HCT116 (cell line): ENCODE data around the gene SUPT3H. TPM values are rescaled to one million over a fixed set of nuclear protein-coding genes. Genes with fewer than 3 reads are reported as not detected.

Experiments used
- ATAC-seq: fragments of 200-7000 bp; cut with Tn5 transposase; 2 replicates; pipeline ENCODE4 v1.9.1; 2020; ENCODE audit warnings: mild to moderate bottlenecking, moderate library complexity
- BruUV-seq: library from RNA; stranded (reverse); fragments of 400-500 nt; replicated peaks from 2 replicates; lab custom pipeline; 2021; lab: Mats Ljungman, UMichigan
- CTCF ChIA-PET: fragments of 300-600 bp; sonication (Branson Sonifier 250); formaldehyde crosslinking; loops from one replicate; lab custom pipeline; 2021; ENCODE audit warnings: antibody characterized with exemption; lab: Charles Lee
- POLR2A ChIA-PET: fragments of 300-600, 350-600 bp; sonication (Branson Sonifier 250); formaldehyde crosslinking; loops from one replicate; lab custom pipeline; 2021; ENCODE audit warnings: antibody characterized with exemption; lab: Charles Lee
- RAD21 ChIA-PET, 2 experiments: fragments of 300-600 bp; sonication (Branson Sonifier 250); formaldehyde crosslinking; loops; one replicate each; lab custom pipeline; 2023; ENCODE audit warnings: low total read pairs in 2 of 2; ENCODE audit not compliant: uncharacterized antibody in 2 of 2, unreplicated experiment in 2 of 2, low non-redundant PET in 1 of 2; lab: Charles Lee
- DNase-seq: peaks from one replicate; pipeline ENCODE4 v3.0.0-alpha.2; 2010; ENCODE audit warnings: low read depth, low spot score
- H2AFZ ChIP-seq: fragments of 200-600 bp; shearing (Covaris generic), sonication (generic); 2 replicates; pipeline ENCODE4 v1.6.1; 2017; ENCODE audit warnings: low read depth, mixed run types, mixed read lengths, antibody characterized with exemption, low read length; ENCODE audit not compliant: poor library complexity, severe bottlenecking
- H3K27ac ChIP-seq: 2 replicates; pipeline ENCODE4 v1.5.1; 2012; ENCODE audit warnings: low read depth, low read length
- H3K27me3 ChIP-seq: fragments of 200-600 bp; sonication (generic); 2 replicates; pipeline ENCODE4 v1.6.1; 2016; ENCODE audit warnings: mixed run types, low read length, mixed read lengths; ENCODE audit not compliant: insufficient read depth
- H3K36me3 ChIP-seq, 2 experiments: fragments of 200-500 bp in 1 of 2; fragments of 200-600 bp in 1 of 2; sonication (Bioruptor generic) in 1 of 2; sonication (generic) in 1 of 2; 2 replicates each; pipeline versions ENCODE4 v1.5.1 to v1.6.1; 2014 to 2016; ENCODE audit warnings: low read length in 2 of 2, inconsistent platforms in 1 of 2, mixed read lengths in 1 of 2, mixed run types in 1 of 2; ENCODE audit not compliant: insufficient read depth in 2 of 2, control insufficient read depth in 1 of 2
- H3K4me1 ChIP-seq, 2 experiments: fragments of 200-600 bp in 1 of 2; sonication (generic) in 1 of 2; 2 replicates each; pipeline versions ENCODE4 v1.5.1 to v1.6.1; 2012 to 2017; ENCODE audit warnings: low read length in 2 of 2, inconsistent platforms in 1 of 2, mild to moderate bottlenecking in 1 of 2, mixed read lengths in 1 of 2, mixed run types in 1 of 2, moderate library complexity in 1 of 2; ENCODE audit not compliant: insufficient read depth in 2 of 2, control insufficient read depth in 1 of 2
- H3K4me2 ChIP-seq: fragments of 200-600 bp; sonication (generic); 2 replicates; pipeline ENCODE4 v1.6.1; 2017; ENCODE audit warnings: mixed run types, low read length, mixed read lengths
- H3K4me3 ChIP-seq, 2 experiments: fragments of 200-600 bp in 1 of 2; sonication (generic) in 1 of 2; replicated peaks in 1 of 2; 2 replicates each; pipeline ENCODE4 v1.5.1; 2011 to 2016; ENCODE audit warnings: low read length in 2 of 2, control low read depth in 1 of 2, low read depth in 1 of 2, mild to moderate bottlenecking in 1 of 2, mixed read lengths in 1 of 2, mixed run types in 1 of 2
- H3K79me2 ChIP-seq: fragments of 200-600 bp; sonication (generic); 2 replicates; pipeline ENCODE4 v1.6.1; 2017; ENCODE audit warnings: mild to moderate bottlenecking, mixed run types, low read length, moderate library complexity, mixed read lengths; ENCODE audit not compliant: insufficient read depth
- H3K9ac ChIP-seq: fragments of 200-600 bp; sonication (generic); 2 replicates; pipeline ENCODE4 v1.6.1; 2016; ENCODE audit warnings: low read length, mixed read lengths
- H3K9me2 ChIP-seq: fragments of 200-600 bp; sonication (generic), shearing (Covaris generic); 2 replicates; pipeline ENCODE4 v1.6.1; 2017; ENCODE audit warnings: mixed run types, mild to moderate bottlenecking, moderate library complexity; ENCODE audit not compliant: insufficient read depth
- H3K9me3 ChIP-seq, 2 experiments: fragments of 200-500 bp in 1 of 2; fragments of 200-600 bp in 1 of 2; sonication (Bioruptor generic) in 1 of 2; sonication (generic) in 1 of 2; 2 replicates each; pipeline ENCODE4 v1.6.1; 2014 to 2017; ENCODE audit warnings: low read length in 2 of 2, mixed read lengths in 2 of 2, inconsistent platforms in 1 of 2, low read depth in 1 of 2, mild to moderate bottlenecking in 1 of 2, mixed run types in 1 of 2, moderate library complexity in 1 of 2; ENCODE audit not compliant: control insufficient read depth in 1 of 2, insufficient read depth in 1 of 2
- H4K20me1 ChIP-seq: fragments of 200-600 bp; sonication (generic), shearing (Covaris generic); 2 replicates; pipeline ENCODE4 v1.6.1; 2017; ENCODE audit warnings: mixed run types, mild to moderate bottlenecking, moderate library complexity; ENCODE audit not compliant: insufficient read depth
- CBX3 ChIP-seq: IDR thresholded peaks from 2 replicates; pipeline ENCODE4 v1.6.1; 2012; ENCODE audit warnings: low read depth
- CEBPB ChIP-seq: IDR thresholded peaks from 2 replicates; pipeline ENCODE4 v1.6.1; 2012; ENCODE audit warnings: low read depth
- ELF1 ChIP-seq: IDR thresholded peaks from 2 replicates; pipeline ENCODE4 v1.6.1; 2012; ENCODE audit warnings: low read depth, borderline replicate concordance
- EZH2 ChIP-seq: fragments of 200-600 bp; sonication (generic); IDR thresholded peaks from 2 replicates; pipeline ENCODE4 v1.6.1; 2017; ENCODE audit warnings: antibody characterized with exemption, mixed run types
- POLR2A ChIP-seq: IDR thresholded peaks from 2 replicates; pipeline ENCODE4 v1.7.0; 2011; ENCODE audit warnings: borderline replicate concordance; ENCODE audit not compliant: insufficient read depth, insufficient read length; ENCODE audit errors: extremely low read depth
- SRF ChIP-seq: IDR thresholded peaks from 2 replicates; pipeline ENCODE4 v1.6.1; 2012; ENCODE audit warnings: low read depth
- TCF7L2 ChIP-seq: IDR thresholded peaks from 2 replicates; pipeline ENCODE4 v1.7.0; 2011; ENCODE audit warnings: borderline replicate concordance, inconsistent platforms; ENCODE audit not compliant: insufficient read depth, insufficient read length; ENCODE audit errors: extremely low read depth
- YY1 ChIP-seq: IDR thresholded peaks from 2 replicates; pipeline ENCODE4 v1.6.1; 2011; ENCODE audit warnings: low read length, low read depth, moderate library complexity, mild to moderate bottlenecking; ENCODE audit not compliant: insufficient replicate concordance; ENCODE audit errors: extremely low read depth
- intact Hi-C: fragments of 100-400 bp; cut with micrococcal nuclease; formaldehyde crosslinking; loops from 2 replicates; pipeline ENCODE4 v1.10.0; 2022
- total RNA-seq: library from RNA; stranded (reverse); gene quantifications from one replicate; pipeline ENCODE4 v1.2.1, GENCODE V29; 2021; ENCODE audit not compliant: unreplicated experiment
- TF ChIP-seq, protein P1 (sequence below): IDR thresholded peaks from 2 replicates; pipeline ENCODE4 v1.6.1; 2012; ENCODE audit warnings: low read depth
- TF ChIP-seq, protein P2 (sequence below), 3 experiments: fragments of 200-600 bp in 1 of 3; sonication (generic) in 1 of 3; IDR thresholded peaks in 2 of 3; conservative IDR thresholded peaks in 1 of 3; 2 replicates each; pipeline ENCODE4 v1.5.1; 2012 to 2017; ENCODE audit warnings: low read depth in 2 of 3, low read length in 2 of 3, antibody characterized with exemption in 1 of 3, borderline replicate concordance in 1 of 3, control low read depth in 1 of 3, mild to moderate bottlenecking in 1 of 3, mixed read lengths in 1 of 3, mixed run types in 1 of 3, moderate library complexity in 1 of 3; ENCODE audit not compliant: insufficient read depth in 1 of 3

Gene SUPT3H
- total RNA-seq, 1 experiment from 2014 or later = 7.4 TPM

- no peak for TF ChIP-seq CEBPB
- no peak for TF ChIP-seq EZH2
- TF ChIP-seq TCF7L2 = no peak
- TF ChIP-seq YY1 = no peak
- TF ChIP-seq SRF = no peak
Measured at GRCh38 chr6:45388328-45388727, 10.6 kb upstream of the SUPT3H start (continued).

- POLR2A ChIA-PET = no interaction called here
- CTCF ChIA-PET = no interaction called here
Measured at GRCh38 chr6:45387236-45387635, 9.5 kb upstream of the SUPT3H start.

More at GRCh38 chr6:45387236-45387635, 9.5 kb upstream of the SUPT3H start:
- no peak overlapping the region for H3K4me2 ChIP-seq
- no peak for DNase-seq
- no peak overlapping the region for H3K27ac ChIP-seq
- no peak for TF ChIP-seq YY1
- TF ChIP-seq, protein P1, sequence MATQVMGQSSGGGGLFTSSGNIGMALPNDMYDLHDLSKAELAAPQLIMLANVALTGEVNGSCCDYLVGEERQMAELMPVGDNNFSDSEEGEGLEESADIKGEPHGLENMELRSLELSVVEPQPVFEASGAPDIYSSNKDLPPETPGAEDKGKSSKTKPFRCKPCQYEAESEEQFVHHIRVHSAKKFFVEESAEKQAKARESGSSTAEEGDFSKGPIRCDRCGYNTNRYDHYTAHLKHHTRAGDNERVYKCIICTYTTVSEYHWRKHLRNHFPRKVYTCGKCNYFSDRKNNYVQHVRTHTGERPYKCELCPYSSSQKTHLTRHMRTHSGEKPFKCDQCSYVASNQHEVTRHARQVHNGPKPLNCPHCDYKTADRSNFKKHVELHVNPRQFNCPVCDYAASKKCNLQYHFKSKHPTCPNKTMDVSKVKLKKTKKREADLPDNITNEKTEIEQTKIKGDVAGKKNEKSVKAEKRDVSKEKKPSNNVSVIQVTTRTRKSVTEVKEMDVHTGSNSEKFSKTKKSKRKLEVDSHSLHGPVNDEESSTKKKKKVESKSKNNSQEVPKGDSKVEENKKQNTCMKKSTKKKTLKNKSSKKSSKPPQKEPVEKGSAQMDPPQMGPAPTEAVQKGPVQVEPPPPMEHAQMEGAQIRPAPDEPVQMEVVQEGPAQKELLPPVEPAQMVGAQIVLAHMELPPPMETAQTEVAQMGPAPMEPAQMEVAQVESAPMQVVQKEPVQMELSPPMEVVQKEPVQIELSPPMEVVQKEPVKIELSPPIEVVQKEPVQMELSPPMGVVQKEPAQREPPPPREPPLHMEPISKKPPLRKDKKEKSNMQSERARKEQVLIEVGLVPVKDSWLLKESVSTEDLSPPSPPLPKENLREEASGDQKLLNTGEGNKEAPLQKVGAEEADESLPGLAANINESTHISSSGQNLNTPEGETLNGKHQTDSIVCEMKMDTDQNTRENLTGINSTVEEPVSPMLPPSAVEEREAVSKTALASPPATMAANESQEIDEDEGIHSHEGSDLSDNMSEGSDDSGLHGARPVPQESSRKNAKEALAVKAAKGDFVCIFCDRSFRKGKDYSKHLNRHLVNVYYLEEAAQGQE = no peak
- TF ChIP-seq POLR2A = no peak
- TF ChIP-seq, protein P2, sequence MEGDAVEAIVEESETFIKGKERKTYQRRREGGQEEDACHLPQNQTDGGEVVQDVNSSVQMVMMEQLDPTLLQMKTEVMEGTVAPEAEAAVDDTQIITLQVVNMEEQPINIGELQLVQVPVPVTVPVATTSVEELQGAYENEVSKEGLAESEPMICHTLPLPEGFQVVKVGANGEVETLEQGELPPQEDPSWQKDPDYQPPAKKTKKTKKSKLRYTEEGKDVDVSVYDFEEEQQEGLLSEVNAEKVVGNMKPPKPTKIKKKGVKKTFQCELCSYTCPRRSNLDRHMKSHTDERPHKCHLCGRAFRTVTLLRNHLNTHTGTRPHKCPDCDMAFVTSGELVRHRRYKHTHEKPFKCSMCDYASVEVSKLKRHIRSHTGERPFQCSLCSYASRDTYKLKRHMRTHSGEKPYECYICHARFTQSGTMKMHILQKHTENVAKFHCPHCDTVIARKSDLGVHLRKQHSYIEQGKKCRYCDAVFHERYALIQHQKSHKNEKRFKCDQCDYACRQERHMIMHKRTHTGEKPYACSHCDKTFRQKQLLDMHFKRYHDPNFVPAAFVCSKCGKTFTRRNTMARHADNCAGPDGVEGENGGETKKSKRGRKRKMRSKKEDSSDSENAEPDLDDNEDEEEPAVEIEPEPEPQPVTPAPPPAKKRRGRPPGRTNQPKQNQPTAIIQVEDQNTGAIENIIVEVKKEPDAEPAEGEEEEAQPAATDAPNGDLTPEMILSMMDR (IDR thresholded peaks at IDR 0.05 in 2 of 3, conservative IDR thresholded peaks at IDR 0.05 in 1 of 3; ENCODE audit: borderline replicate concordance in 1 of 3, insufficient read depth in 1 of 3, low read depth in 2 of 3, low read length in 2 of 3) = no peak
- no peak for TF ChIP-seq CBX3
- no peak for TF ChIP-seq ELF1
- H3K4me1 ChIP-seq = peaks cover 0 to 3% of the 10 kb centered on the region in 2 experiments; a peak in 1 of 4 replicates
- no peaks in the 10 kb centered on the region for H3K27me3 ChIP-seq
- H3K79me2 ChIP-seq = no peaks in the 10 kb centered on the region
- intact Hi-C loops = no loop called here
- H3K9me3 ChIP-seq = no peaks in the 10 kb centered on the region
- H3K36me3 ChIP-seq = no peaks in the 10 kb centered on the region
- no peak overlapping the region for H3K4me3 ChIP-seq
- H2AFZ ChIP-seq = no peak overlapping the region
- H3K9ac ChIP-seq = no peak overlapping the region
- BruUV-seq = no TSS peak
- RAD21 ChIA-PET = no interaction called here
- no peaks in the 10 kb centered on the region for H3K9me2 ChIP-seq
- no peaks in the 10 kb centered on the region for H4K20me1 ChIP-seq
- no peak for ATAC-seq
